PFSK-1 (cell line): ENCODE measurements around the gene CFLAR.

Experiments used
- FOXP2 ChIP-seq: optimal IDR thresholded peaks from 2 replicates; pipeline ENCODE3; 2011; ENCODE audit warnings: borderline replicate concordance, control low read depth, inconsistent platforms; ENCODE audit not compliant: insufficient read depth; ENCODE audit errors: extremely low read length, extremely low read depth
- POLR2AphosphoS5 ChIP-seq: IDR thresholded peaks from 2 replicates; pipeline ENCODE4 v1.6.1; 2012; ENCODE audit warnings: low read depth, mild to moderate bottlenecking, control low read depth, low read length, moderate library complexity
- REST ChIP-seq, 2 experiments: IDR thresholded peaks; 2 replicates each; pipeline versions ENCODE4 v1.6.1 to v1.8.0; 2011 to 2012; ENCODE audit warnings: low read depth in 2 of 2, low read length in 2 of 2, control low read depth in 1 of 2, inconsistent platforms in 1 of 2, mild to moderate bottlenecking in 1 of 2, moderate library complexity in 1 of 2; ENCODE audit not compliant: insufficient read depth in 1 of 2
- SIN3A ChIP-seq: IDR thresholded peaks from 2 replicates; pipeline ENCODE4 v1.6.1; 2012; ENCODE audit warnings: mild to moderate bottlenecking, low read length, moderate library complexity, borderline replicate concordance; ENCODE audit not compliant: insufficient read depth
- TAF1 ChIP-seq: IDR thresholded peaks from 2 replicates; pipeline ENCODE4 v1.6.1; 2012; ENCODE audit warnings: low read length, control low read depth, borderline replicate concordance; ENCODE audit not compliant: insufficient read depth

The CFLAR gene

DNA sequence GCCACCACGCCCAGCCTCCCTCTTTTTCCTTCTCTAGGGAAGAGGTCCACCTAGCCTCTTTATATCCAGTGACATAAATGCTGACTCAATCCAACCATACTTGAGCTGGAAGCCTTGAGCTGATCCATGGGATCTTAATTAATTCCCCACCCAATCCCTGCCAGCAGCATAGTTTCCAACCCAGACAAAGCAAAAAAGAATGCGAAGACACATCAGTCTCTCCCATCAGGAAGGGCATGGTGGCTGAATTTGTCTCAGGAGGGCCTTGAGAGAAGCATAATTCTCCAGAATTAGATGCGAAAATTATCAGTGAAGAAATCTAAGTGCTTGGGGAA, 89.5 kb downstream of the CFLAR start:
- TF ChIP-seq POLR2AphosphoS5 (no peak), TAF1 (no peak), SIN3A (no peak), REST (IDR thresholded peaks at IDR 0.05; ENCODE audit: insufficient read depth in 1 of 2, low read depth in 2 of 2, low read length in 2 of 2) (no peak), FOXP2 (no peak)

DNA sequence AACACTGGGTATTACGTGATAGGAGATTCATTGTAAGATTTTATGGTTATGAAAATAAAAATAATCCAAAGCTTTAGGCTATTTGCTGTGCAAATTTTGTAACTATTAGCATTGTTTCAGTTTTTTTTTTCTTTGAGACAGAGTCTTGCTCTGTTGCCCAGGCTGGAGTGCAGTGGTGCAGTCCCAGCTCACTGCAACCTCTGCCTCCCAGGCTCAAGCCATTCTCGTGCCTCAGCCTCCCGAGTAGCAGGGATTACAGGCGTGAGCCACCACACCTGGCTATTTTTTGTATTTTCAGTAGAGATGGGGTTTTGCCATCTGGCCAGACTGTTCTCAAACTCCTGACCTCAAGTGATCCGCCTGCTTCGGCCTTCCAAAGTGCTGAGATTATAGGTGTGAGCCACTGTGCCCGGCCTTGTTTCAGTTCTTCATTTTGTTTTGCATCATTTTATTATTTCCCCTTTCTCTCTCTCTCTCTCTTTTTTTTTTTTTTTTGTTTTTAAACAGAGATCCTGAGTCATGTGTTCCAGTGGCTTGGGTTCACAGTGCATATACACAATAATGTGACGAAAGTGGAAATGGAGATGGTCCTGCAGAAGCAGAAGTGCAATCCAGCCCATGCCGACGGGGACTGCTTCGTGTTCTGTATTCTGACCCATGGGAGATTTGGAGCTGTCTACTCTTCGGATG, 92.7 kb downstream of the CFLAR start:
- no peak for TF ChIP-seq FOXP2

- no peak for TF ChIP-seq POLR2AphosphoS5
- TF ChIP-seq FOXP2 = no peak
Measured at GRCh38 chr2:201215963-201216362, 100.0 kb downstream of the CFLAR start.

GRCh38 chr2:201216918-201217317, 101.0 kb downstream of the CFLAR start:
- TF ChIP-seq TAF1 (no peak), REST (IDR thresholded peaks at IDR 0.05; ENCODE audit: insufficient read depth in 1 of 2, low read depth in 2 of 2, low read length in 2 of 2) (no peak), POLR2AphosphoS5 (no peak), FOXP2 (no peak), SIN3A (no peak)

- TF ChIP-seq POLR2AphosphoS5 (no peak), REST (IDR thresholded peaks at IDR 0.05; ENCODE audit: insufficient read depth in 1 of 2, low read depth in 2 of 2, low read length in 2 of 2) (no peak), TAF1 (no peak), SIN3A (no peak), FOXP2 (no peak)
Measured at GRCh38 chr2:201218780-201219179, 102.8 kb downstream of the CFLAR start.

DNA sequence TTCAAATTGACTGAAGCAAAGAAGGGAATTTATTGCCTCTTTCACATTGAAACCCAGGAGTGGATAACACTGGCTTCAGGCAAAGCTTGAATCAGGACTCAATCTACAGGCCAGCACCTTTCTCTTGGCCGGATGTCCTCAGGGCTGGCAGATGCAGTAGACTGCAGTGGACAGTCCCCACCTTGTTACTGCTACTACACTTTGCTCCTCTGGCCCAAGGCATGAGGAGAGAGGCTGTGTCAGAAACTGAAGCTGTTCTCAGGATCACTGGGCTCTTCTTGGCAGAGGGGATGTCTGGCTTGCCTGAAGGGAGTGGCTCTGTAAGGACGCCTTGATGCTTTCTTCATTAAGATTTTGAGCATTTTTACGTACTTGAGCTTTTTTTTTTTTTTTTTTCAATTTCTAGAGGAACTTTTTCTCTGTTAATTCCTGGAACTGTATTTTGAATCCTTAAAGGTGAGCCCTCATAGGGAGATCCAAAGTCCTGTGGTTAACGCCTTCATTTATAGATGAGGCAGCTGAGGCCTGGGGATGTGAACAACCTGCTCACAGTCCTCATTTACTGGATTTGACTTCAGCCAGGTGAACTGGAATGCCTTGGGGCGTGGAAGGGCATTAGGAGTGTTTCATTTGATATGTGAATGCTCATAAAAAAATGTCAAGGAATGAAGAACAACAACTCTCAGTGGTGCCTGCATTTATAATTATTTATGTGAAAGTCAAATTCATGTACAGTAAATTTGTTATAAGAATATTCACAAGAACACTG, 103.5 kb downstream of the CFLAR start:
- TF ChIP-seq TAF1 (no peak), FOXP2 (no peak), SIN3A (no peak), REST (IDR thresholded peaks at IDR 0.05; ENCODE audit: insufficient read depth in 1 of 2, low read depth in 2 of 2, low read length in 2 of 2) (no peak), POLR2AphosphoS5 (no peak)
